GM10248 (cell line): ENCODE data around the gene AUTS2.
"Not testable (repeated sequence)": the region's sequence is repeated elsewhere in the genome, so short reads cannot be mapped to it uniquely, and the experiment has no call there.

Experiments used
- CTCF ChIA-PET: fragments of 300-600 bp; sonication (Branson Sonifier 250); formaldehyde crosslinking; extraction: SDS; loops from one replicate; lab custom pipeline; 2021; ENCODE audit warnings: antibody characterized with exemption; lab: Yijun Ruan, JAX
- POLR2A ChIA-PET: fragments of 350-650 bp; sonication (Branson Sonifier 250); formaldehyde crosslinking; extraction: SDS; loops from one replicate; lab custom pipeline; 2020; ENCODE audit warnings: antibody characterized with exemption; lab: Yijun Ruan, JAX
- DNase-seq: peaks from one replicate; pipeline ENCODE4 v3.0.0; 2012; ENCODE audit errors: extremely low spot score
- TF ChIP-seq, protein P1 (sequence below): IDR thresholded peaks from 2 replicates; pipeline ENCODE4 v1.5.1; 2012; ENCODE audit warnings: mild to moderate bottlenecking, low read depth; ENCODE audit errors: extremely low read depth, missing control alignments, control extremely low read depth

AUTS2 gene

DNA sequence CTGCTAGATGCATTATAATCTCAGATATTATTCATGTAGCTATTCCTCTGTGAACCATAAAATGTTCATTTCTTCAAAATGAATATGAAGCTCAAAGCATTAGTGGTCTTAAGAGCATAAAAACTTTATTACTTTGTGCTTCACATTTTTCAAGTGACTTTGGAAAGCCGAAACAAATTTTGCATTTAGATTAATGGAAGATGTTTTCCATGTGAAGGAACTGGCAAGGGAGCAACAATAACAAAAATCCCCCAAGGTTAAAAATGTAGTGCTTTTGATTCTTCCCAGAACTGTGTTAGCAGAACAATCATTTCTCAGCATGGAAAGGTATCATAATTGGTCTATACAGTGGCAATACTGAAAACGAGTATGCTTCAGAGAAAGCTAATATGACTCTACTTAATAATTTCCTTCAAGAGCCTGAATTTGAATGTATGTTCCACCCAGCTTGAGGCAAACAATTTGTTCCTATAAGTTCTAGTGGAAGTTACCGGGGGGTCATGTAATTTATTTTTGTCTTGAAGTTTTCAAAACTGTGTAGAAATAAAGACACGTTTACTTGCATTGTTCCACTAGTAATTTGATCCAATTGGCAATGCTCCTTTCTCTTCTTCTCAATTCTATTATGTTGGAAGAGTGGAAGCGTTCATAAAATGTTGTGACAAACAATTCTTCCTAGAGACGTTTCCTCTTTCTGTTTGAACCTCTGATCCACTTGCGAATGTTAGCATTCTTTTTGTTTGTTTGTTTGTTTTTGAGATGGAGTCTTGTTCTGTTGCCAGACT, 665.4 kb downstream of the AUTS2 start:
- TF ChIP-seq, protein P1, sequence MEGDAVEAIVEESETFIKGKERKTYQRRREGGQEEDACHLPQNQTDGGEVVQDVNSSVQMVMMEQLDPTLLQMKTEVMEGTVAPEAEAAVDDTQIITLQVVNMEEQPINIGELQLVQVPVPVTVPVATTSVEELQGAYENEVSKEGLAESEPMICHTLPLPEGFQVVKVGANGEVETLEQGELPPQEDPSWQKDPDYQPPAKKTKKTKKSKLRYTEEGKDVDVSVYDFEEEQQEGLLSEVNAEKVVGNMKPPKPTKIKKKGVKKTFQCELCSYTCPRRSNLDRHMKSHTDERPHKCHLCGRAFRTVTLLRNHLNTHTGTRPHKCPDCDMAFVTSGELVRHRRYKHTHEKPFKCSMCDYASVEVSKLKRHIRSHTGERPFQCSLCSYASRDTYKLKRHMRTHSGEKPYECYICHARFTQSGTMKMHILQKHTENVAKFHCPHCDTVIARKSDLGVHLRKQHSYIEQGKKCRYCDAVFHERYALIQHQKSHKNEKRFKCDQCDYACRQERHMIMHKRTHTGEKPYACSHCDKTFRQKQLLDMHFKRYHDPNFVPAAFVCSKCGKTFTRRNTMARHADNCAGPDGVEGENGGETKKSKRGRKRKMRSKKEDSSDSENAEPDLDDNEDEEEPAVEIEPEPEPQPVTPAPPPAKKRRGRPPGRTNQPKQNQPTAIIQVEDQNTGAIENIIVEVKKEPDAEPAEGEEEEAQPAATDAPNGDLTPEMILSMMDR = no peak
- DNase-seq = no peak
- ChIA-PET CTCF (no interaction called here), POLR2A (no interaction called here)

DNA sequence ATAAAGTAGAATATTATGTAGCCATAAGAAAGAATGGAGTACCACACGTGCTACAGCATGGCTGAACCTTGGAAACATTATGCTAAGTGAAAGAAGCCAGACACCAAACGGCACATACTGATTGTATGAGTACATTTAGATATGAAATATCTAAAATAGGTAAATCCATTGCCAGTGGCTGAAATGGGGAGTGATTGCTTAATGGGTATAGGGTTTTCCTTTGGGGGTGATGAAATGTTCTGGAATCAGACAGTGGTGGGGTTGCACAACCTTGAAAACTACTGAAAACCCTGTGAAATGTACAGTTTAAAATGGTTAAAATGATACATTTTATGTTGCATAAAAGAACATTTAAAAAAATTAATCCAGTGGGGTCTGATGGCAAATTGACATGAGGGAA, 667.9 kb downstream of the AUTS2 start:
- POLR2A ChIA-PET = no interaction called here
- TF ChIP-seq, protein P1 = no peak
- no peak for DNase-seq
- CTCF ChIA-PET = interaction anchor here (0.9 to 1.5 kb wide), 2 partner anchors 28 to 35 kb away, joined by 3 read pairs; no protein-coding TSS in a partner anchor

DNA sequence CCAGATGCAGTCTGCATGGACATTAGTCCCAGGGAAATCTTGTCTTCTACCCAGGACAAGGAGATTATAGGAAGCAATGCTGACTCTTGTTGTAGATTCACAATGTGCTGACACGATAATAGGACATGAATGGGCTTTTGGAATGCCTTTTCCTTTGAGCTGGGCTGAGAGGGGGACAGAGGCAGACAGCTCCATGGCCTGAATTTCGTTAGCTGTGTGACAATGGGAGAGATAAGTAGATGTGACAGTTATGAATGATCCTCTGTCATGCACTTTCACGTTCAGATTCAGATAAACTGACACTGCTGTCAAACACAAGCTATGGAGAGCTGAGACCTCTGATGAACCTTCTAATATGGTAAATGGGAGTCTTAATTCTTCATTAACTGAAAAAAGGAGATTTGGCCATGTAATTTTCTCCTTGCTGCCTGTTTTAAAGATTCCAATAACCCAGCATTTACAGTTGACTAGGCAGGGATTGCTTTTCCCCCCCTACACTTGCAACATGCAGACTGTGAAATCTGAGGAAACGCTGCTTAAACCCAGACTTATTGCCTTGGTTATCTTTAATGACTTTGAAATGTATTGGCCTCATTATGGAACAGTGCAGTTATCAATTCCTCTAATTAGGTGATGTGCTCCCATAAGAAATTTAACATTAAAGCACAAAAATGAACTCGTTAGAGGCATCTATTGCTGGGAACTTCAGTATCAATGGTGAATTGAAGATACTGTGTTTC, 669.3 kb downstream of the AUTS2 start:
- TF ChIP-seq, protein P1 = no peak
- ChIA-PET POLR2A (no interaction called here), CTCF (interaction anchor here (1.0 kb wide), 1 partner anchor 23 kb away, joined by 4 read pairs; no protein-coding TSS in a partner anchor)
- no peak for DNase-seq

DNA sequence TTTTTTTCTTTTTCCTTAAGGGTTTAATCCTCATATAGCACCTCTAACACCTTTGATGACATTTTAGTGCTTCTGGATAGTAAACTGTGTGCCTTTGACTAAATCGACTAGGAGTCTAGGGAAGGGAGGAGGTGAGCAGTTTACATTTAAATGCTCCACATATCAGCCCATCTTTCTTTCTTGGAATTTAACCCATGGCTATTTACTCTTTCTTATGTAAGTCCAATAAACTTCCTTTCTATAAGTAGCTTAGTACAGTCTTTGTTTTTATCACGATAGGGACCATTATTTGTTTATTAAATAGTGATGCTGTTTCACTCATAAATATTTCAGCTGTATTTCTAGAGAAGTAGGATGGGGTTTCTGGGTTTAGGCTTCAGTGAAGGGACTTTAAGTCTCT, 669.9 kb downstream of the AUTS2 start:
- POLR2A ChIA-PET = no interaction called here
- DNase-seq = no peak
- TF ChIP-seq, protein P1 = no peak
- CTCF ChIA-PET = no interaction called here

DNA sequence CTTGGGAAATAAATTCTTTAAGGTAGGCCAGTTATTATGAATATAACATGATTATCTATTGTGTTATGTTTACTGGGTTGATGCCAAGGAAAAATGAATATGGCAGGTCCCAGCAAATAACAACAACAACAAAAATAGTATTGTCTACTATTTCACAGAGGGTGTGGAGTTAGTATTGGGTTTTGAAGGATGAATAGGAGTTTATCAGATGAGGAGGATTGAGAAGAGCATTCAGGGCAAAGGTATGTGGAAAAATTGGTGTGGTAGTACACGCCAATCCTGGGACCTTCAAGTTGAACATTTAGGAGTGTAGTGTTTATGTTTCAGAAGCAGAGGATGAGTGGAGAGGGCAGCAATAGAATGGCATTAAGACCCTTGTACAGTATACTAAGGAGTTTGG, 671.9 kb downstream of the AUTS2 start:
- CTCF ChIA-PET = no interaction called here
- TF ChIP-seq, protein P1 = no peak
- POLR2A ChIA-PET = no interaction called here
- no peak for DNase-seq

DNA sequence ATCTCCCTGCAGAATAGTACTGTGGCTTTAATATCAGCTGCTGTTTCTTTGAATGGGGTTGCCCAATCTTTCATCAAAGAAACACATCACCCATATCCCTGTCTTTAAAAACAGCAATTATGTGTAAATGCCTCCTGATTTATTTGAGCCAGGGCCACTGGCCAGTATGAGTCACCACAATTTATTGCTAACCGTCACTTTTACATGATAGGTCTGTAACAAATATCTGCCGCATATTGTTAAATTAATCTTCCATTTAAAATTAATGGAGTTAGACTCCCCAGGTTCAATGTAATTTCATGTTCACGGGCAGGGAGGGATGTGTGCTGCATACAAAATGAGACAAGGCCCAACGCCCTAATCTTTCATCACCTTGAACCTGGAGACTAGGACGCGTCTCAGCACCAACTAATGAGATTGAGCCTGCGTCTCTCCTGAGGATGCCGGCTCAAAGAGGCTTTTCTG, 673.4 kb downstream of the AUTS2 start:
- DNase-seq = no peak
- TF ChIP-seq, protein P1 = no peak
- ChIA-PET CTCF (no interaction called here), POLR2A (no interaction called here)

DNA sequence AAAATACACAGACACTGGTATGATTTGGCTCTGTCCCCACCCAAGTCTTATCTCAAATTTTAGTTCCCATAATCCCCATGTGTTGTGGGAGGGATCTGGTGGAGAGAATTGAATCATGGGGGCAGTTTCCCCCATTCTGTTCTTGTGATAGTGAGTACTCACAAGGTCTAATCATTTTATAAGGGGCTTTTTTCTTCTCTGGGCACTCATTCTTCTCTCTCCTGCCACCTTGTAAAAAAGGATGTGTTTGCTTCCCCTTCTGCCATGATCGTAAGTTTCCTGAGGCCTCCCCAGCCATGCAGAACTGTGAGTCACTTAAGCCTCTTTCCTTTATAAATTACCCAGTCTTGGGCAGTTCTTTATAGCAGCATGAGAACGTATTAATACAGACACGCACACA, 677.3 kb downstream of the AUTS2 start:
- CTCF ChIA-PET, DNase-seq, POLR2A ChIA-PET: not testable (repeated sequence)
